Bronchial epithelial cell (primary cell): ENCODE results near the gene EFNA4. TPM values are rescaled to one million over a fixed set of nuclear protein-coding genes. Genes with fewer than 3 reads are reported as not detected.

ENCODE experiments used
- DNase-seq: peaks from one replicate; pipeline ENCODE4 v3.0.0-alpha.2; 2010; ENCODE audit warnings: low read depth
- FAIRE-seq: peaks from 2 replicates; lab custom pipeline; 2011; peaks lifted over from hg19 to GRCh38; lab: Jason Lieb, UNC
- H3K27me3 ChIP-seq: 2 replicates; pipeline ENCODE4 v1.5.1; 2011; ENCODE audit warnings: low read length; ENCODE audit not compliant: control insufficient read depth, insufficient read depth
- H3K36me3 ChIP-seq: 2 replicates; pipeline ENCODE4 v1.5.1; 2011; ENCODE audit warnings: low read length; ENCODE audit not compliant: control insufficient read depth, insufficient read depth
- H3K4me3 ChIP-seq: 2 replicates; pipeline ENCODE4 v1.5.1; 2011; ENCODE audit warnings: mild to moderate bottlenecking, low read depth, low read length, control low read depth
- total RNA-seq: library from RNA; depleted of rRNA; stranded (reverse); fragments of >200 nt; gene quantifications from 2 replicates; pipeline ENCODE4 v1.2.1, GENCODE V29; 2014
- TF ChIP-seq, protein P1 (sequence below): IDR thresholded peaks from 2 replicates; pipeline ENCODE4 v1.5.1; 2011; ENCODE audit warnings: mild to moderate bottlenecking, moderate library complexity, low read length, control low read depth, inconsistent platforms; ENCODE audit not compliant: insufficient read depth, severe bottlenecking

Gene EFNA4
- total RNA-seq, 1 donor from 2014 or later = 8.7 TPM

DNA sequence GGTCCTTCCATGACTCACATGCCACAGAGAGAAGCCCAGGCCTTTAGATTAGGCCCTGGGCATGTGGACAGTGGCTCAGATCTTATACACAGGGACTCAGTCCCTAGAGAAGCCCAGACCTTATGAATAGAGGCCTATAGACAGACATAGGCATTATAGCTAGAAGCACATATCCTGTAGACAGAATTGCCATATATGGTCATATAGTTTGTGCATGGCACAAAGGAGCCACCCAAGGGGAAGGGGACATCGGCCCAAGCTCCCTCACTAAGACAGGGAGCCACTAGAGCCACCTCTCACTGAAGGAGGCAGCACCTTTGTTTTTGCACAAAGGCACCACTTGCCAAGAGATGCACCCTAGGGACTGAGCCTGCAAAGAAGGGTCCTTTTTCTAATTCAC lies 12.8 kb downstream of the EFNA4 start:
- DNase-seq (no peak), FAIRE-seq (no peak)
- H3K4me3 ChIP-seq = no peak overlapping the region
- H3K36me3 ChIP-seq = no peaks in the 10 kb centered on the region
- H3K27me3 ChIP-seq = peaks cover 7% of the 10 kb centered on the region
- TF ChIP-seq, protein P1, sequence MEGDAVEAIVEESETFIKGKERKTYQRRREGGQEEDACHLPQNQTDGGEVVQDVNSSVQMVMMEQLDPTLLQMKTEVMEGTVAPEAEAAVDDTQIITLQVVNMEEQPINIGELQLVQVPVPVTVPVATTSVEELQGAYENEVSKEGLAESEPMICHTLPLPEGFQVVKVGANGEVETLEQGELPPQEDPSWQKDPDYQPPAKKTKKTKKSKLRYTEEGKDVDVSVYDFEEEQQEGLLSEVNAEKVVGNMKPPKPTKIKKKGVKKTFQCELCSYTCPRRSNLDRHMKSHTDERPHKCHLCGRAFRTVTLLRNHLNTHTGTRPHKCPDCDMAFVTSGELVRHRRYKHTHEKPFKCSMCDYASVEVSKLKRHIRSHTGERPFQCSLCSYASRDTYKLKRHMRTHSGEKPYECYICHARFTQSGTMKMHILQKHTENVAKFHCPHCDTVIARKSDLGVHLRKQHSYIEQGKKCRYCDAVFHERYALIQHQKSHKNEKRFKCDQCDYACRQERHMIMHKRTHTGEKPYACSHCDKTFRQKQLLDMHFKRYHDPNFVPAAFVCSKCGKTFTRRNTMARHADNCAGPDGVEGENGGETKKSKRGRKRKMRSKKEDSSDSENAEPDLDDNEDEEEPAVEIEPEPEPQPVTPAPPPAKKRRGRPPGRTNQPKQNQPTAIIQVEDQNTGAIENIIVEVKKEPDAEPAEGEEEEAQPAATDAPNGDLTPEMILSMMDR = no peak

- DNase-seq (no peak), FAIRE-seq (no peak)
- Histone ChIP-seq H3K36me3 (no peaks in the 10 kb centered on the region), H3K4me3 (no peak overlapping the region), H3K27me3 (peaks cover 9% of the 10 kb centered on the region)
- TF ChIP-seq, protein P1 = no peak
These were observed 13.8 kb downstream of the EFNA4 start for GRCh38 chr1:155077346-155077745.

- Histone ChIP-seq H3K4me3 (no peak overlapping the region), H3K27me3 (peaks cover 9% of the 10 kb centered on the region), H3K36me3 (no peaks in the 10 kb centered on the region)
- DNase-seq (no peak), FAIRE-seq (no peak)
- TF ChIP-seq, protein P1 = no peak
These were observed 14.4 kb downstream of the EFNA4 start for GRCh38 chr1:155077758-155078445.

- DNase-seq (no peak), FAIRE-seq (no peak)
- TF ChIP-seq, protein P1 = no peak
- H3K36me3 ChIP-seq = no peaks in the 10 kb centered on the region
- H3K4me3 ChIP-seq = peak within 1 kb of the TSS; percentile 54
- peaks cover 9% of the 10 kb centered on the region for H3K27me3 ChIP-seq
These were observed 15.1 kb downstream of the EFNA4 start, which contains the start of gene EFNA3 for GRCh38 chr1:155078469-155079209. Gene EFNA3 (plus strand): TSS chr1:155078837. CDS start chr1:155078942, 105 bp downstream.

DNA sequence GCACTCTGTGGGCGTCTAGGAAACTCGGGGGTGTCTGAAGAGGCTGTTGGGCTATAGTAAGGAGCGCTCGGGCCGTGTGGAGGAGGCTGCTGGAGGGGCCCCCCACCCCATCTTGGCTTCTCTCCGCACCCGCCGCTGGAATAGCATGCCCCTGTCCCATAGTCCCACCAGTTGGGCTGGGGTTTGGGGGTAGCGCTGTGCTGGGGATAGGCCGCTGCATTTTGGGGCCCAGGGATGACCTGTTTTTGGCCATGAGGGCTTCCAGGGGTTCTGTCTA lies 15.6 kb downstream of the EFNA4 start:
- H3K4me3 ChIP-seq = peak overlapping the region; percentile 54
- no peak for FAIRE-seq
- TF ChIP-seq, protein P1 = no peak

More for the DNA sequence above, 15.6 kb downstream of the EFNA4 start:
- Histone ChIP-seq H3K36me3 (no peaks in the 10 kb centered on the region), H3K27me3 (peaks cover 9% of the 10 kb centered on the region)
- DNase-seq = no peak
